NCI-H2081 treated with DMSO at 0.1 percent for 48 hours (cell line): ENCODE results near the gene GPS2.
"Not testable (repeated sequence)": the region's sequence is repeated elsewhere in the genome, so short reads cannot be mapped to it uniquely, and the experiment has no call there.

Experiments
- DNase-seq: peaks from one replicate; lab custom pipeline; 2025; lab: John Stamatoyannopoulos, UW

GPS2 gene

GRCh38 chr17:7314719-7315569, at the start of gene GPS2:
TSS of gene GPS2 (minus strand) at chr17:7315360. CDS start at chr17:7315052, 308 bp downstream.
- DNase-seq, result peak; percentile 27

- no peak for DNase-seq
These were observed 48.2 kb upstream of the GPS2 start for GRCh38 chr17:7363311-7363710.

- DNase-seq, result no peak
These were observed 46.7 kb upstream of the GPS2 start for GRCh38 chr17:7361906-7362305.

- no peak for DNase-seq
These were observed 42.2 kb upstream of the GPS2 start for GRCh38 chr17:7357381-7357780.

GRCh38 chr17:7356756-7357155, 41.6 kb upstream of the GPS2 start:
- DNase-seq, result no peak

GRCh38 chr17:7356072-7356549, 41.0 kb upstream of the GPS2 start:
- no peak for DNase-seq

- no peak for DNase-seq
These were observed 40.4 kb upstream of the GPS2 start for GRCh38 chr17:7355573-7355972.

GRCh38 chr17:7355053-7355452, 39.9 kb upstream of the GPS2 start, which contains the start of gene TMEM95:
TSS of gene TMEM95 (plus strand) at chr17:7355156. CDS start at chr17:7355205, 49 bp downstream.
- DNase-seq, result no peak

- DNase-seq, result no peak
These were observed 39.2 kb upstream of the GPS2 start for GRCh38 chr17:7354262-7354843.

- no peak for DNase-seq
These were observed 37.9 kb upstream of the GPS2 start for GRCh38 chr17:7352910-7353635.

- no peak for DNase-seq
These were observed 37.3 kb upstream of the GPS2 start for GRCh38 chr17:7352503-7352889.

GRCh38 chr17:7351665-7352502, 36.7 kb upstream of the GPS2 start, which contains the start of gene KCTD11:
TSS of gene KCTD11 (plus strand) at chr17:7352162.
- DNase-seq, result no peak

GRCh38 chr17:7348478-7349242, 33.5 kb upstream of the GPS2 start:
- DNase-seq, result no peak

GRCh38 chr17:7347630-7348477, 32.7 kb upstream of the GPS2 start:
- no peak for DNase-seq

- DNase-seq, result no peak
These were observed 31.8 kb upstream of the GPS2 start for GRCh38 chr17:7346761-7347614.

- DNase-seq, result no peak
These were observed 28.1 kb upstream of the GPS2 start for GRCh38 chr17:7343250-7343649.

- DNase-seq, result no peak
These were observed 26.7 kb upstream of the GPS2 start for GRCh38 chr17:7341842-7342241.

- DNase-seq, result no peak
These were observed 25.0 kb upstream of the GPS2 start for GRCh38 chr17:7340179-7340578.

- DNase-seq, result not testable (repeated sequence)
These were observed 22.4 kb upstream of the GPS2 start for GRCh38 chr17:7337600-7337999.
